HepG2 (cell line): ENCODE measurements around the gene CGREF1.

Experiments used
- ELF1 ChIP-seq: sonication (generic); formaldehyde crosslinking; IDR thresholded peaks from 2 replicates; pipeline ENCODE4 v1.4.0; 2020; ENCODE audit warnings: missing genetic modification reagents
- ISL2 ChIP-seq: sonication (generic); formaldehyde crosslinking; IDR thresholded peaks from 2 replicates; pipeline ENCODE4 v1.5.0; 2020; ENCODE audit warnings: missing genetic modification reagents
- TARDBP ChIP-seq: sonication (generic); formaldehyde crosslinking; IDR thresholded peaks from 2 replicates; pipeline ENCODE4 v1.8.0; 2022; ENCODE audit warnings: mild to moderate bottlenecking, missing genetic modification reagents

DNA sequence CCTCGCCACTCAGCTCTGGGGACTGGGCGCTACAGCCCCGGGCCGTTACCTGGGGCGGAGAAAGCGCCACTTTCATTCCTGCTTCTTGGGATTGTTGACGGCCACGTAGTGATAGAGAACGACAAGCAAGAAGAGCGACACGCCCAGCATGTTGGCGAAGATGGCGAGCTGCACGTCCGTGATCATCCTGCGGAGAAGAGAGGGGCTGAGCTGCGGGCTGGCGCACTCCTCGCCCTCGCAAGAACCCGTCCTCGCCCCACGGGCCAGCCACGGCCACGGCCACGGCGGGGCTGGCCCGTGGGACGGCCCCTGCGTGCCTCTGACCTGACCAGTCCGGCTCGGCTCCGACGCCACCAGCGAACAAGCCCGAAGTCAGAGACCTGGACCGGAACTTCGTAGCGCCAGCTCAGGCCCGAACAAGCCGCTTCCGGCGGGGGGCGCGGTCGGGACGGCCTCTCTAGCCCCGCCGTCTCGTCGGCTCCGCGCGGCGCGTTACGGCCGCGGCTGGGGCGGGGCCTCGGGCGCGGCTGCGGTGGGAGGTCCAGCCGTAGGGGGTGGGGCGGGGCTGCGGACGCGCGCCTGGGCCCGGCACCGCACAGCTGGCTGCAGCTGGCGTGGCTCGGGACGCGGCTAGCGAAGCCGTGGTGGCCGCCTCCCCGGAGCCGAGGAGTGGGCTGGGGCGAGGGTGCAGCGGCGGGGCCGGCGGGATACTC lies 47.5 kb downstream of the CGREF1 start, which contains the start of gene OST4:
- TF ChIP-seq ISL2 (no peak), ELF1 (CRISPR knock-in tag) (peak; percentile 58), TARDBP (CRISPR knock-in tag) (peak; percentile 66; the same call in 1 of the 2 replicates)
